IPS-18c (cell line): ENCODE results near the gene CBR3.
A peak's percentile ranks its signal among the peaks of the same experiment; 100 is the strongest.
"Not testable (repeated sequence)": the region's sequence is repeated elsewhere in the genome, so short reads cannot be mapped to it uniquely, and the experiment has no call there.

Source experiments
- H3K4me3 ChIP-seq: 2 replicates; pipeline ENCODE4 v1.7.0; 2013; ENCODE audit warnings: low read depth, mild to moderate bottlenecking, low read length, moderate library complexity; ENCODE audit not compliant: insufficient read depth
- H3K9me3 ChIP-seq: one replicate; pipeline ENCODE4 v1.6.1; 2013; ENCODE audit warnings: mild to moderate bottlenecking, low read length, moderate library complexity; ENCODE audit not compliant: control insufficient read depth, insufficient read depth

The CBR3 gene

DNA sequence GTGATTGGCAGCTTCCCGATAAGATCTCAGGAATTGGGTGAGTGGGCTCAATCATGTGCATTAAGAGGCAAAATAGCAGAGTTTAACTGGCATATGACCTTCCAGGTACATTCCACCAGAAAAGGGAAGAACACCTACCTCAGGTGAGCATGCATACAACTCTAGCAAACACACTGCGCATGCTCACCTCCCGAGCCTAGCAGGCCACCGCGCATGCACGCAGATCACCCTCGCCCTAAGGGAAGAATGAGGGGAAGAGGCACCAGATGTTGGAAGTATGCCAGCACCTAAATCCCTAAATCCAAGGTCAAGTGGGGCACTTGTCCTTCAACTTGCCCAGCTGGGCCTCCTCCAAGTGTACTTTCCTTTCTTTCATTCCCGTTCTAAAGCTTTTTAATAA is 23.6 kb upstream of the CBR3 start:
- H3K4me3 ChIP-seq, result no peak overlapping the region

DNA sequence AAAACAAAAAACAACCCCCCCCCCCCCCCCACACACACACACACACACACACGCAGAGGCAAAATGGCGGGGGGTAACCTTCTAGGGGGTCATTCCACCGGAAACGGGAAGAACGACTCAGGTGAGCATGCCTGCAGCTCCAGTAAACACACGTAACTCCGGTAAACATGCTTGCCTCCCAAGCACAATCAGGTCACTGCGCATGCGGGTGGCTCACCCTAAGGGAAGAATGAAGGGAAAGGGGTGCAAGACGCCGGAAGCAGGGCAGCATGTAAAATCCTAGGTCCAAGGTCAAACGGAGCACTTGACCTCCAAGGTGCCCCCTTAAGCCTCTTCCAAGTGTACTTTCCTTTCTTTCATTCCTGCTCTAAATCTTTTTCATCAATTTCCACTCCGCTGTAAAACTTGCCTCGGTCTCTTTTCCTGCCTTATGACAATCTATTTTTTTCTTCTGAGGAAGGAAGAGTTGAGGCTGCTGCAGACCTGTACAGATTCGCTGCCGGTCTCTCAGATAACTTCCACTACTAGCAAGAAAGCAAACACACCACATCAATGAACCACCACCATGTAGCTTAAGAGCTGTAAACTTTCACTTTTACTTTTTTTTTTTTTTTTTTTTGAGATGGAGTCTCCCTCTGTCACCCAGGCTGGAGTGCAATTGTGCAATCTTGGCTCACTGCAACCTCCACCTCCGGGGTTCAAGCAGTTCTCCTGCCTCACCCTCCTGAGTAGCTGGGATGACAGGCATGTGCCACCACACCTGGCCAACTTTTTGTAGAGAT is 21.0 kb upstream of the CBR3 start:
- no peak overlapping the region for H3K4me3 ChIP-seq
- no peaks in the 10 kb centered on the region for H3K9me3 ChIP-seq

More for the DNA sequence above, 23.6 kb upstream of the CBR3 start:
- no peaks in the 10 kb centered on the region for H3K9me3 ChIP-seq

DNA sequence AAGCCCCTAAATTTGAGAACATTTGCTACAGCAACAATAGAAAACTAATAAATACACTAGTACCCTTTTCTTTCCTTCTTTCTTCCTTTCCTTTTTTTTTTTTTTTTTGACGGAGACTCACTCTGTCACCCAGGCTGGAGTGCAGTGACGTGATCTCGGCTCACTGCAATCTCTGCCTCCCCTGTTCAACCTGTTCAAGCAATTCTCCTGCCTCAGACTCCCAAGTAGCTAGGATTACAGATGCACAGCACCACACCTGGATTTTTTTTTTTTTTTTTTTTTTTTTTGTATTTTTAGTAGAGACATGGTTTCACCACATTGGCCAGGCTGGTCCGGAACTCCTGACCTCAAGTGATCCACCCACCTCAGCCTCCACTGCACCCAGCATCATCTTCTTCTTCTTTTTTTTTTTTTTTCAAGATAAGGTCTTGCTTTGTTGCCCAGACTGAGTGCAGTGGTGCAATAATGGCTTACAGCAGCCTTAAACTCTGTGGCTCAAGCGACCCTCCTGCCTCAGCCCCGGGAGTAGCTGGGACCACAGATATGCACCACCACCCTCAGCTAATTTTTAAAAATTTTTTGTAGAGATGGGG is 19.6 kb upstream of the CBR3 start:
- Histone ChIP-seq H3K9me3 (no peaks in the 10 kb centered on the region), H3K4me3 (no peak overlapping the region)

DNA sequence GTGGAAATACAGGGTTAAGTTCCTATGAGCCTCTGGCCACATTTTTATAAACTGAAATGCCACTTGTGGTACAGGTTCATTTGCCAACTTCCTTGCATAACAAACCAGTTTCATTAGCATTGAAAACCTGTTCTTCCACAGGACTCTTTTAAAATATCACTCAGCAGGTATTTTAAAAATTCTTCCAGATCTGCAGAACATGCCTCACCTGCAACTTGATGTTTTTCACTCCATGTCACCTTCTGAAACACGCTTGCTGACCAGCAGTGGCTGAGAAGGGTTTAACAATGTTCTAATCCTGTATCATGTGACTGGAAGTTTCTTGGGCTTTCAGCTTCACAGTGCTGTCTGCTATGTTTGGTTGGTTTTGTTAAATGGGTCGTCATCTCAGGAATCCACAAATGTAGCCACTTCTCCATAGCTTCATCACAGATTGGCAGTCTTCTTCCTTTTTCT is 17.6 kb upstream of the CBR3 start:
- H3K9me3 ChIP-seq, result no peaks in the 10 kb centered on the region
- no peak overlapping the region for H3K4me3 ChIP-seq

DNA sequence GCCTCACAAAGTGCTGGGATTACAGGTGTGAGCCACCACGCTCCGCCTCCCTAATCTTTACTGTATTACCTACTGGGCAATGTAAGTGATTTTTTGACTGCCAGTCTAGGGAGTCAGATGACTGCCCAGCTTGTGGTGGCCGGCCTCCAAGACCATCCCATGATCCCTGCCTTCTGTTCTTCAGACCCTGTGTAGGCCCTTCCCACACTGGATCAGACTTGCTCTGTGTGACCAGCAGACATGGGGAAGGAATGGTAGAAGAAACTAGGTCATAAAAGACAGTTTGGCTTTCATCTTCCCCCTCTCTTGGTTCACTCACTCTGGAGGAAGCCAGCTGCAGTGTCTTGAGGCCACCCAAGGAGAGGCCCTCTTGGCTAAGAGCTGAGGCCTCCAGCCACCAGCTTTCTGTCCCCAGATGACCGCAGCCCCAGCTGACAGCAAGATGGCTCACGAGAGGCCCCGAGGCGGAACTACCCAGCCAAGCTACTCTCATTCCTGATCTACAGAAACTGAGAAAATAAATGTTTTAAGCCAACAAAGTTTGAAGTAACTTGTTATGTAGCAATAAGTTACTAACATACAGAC is 14.5 kb upstream of the CBR3 start:
- no peak overlapping the region for H3K4me3 ChIP-seq
- no peaks in the 10 kb centered on the region for H3K9me3 ChIP-seq

DNA sequence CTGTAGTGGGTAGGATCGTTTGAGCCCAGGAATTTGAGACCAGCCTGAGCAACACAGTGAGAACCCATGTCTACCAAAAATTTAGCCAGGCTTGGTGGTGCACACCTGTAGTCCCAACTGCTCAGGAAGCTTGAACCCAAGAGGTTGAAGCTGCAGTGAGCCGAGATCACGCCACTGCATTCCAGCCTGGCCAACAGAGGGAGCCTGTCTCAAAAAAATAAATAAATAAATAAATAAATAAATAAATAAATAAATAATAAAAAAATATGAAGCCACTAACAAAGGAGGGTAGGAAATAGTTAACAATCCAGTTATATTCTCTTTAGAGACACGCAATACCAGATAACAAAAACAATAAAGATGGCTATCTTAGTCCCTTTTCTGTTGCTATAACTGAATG is 11.9 kb upstream of the CBR3 start:
- H3K4me3 ChIP-seq, result no peak overlapping the region

DNA sequence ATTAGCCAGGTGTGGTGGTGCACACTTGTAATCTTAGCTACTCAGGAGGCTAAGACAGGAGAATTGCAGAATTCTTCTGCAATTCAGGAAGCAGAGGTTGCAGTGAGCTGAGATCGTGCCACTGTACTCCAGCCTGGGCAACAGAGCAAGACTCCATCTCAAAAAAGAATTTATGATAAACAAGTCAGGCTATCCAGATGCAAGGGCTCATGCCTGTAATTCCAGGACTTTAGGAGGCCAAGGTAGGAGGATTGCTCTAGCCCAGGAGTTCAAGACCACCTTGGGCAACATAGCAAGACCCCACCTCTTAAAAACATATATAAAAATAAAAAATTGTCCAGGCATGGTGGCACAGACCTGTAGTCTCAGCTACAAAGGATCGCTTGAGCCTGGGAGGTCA is 10.5 kb upstream of the CBR3 start:
- no peak overlapping the region for H3K4me3 ChIP-seq

More for the DNA sequence above, 11.9 kb upstream of the CBR3 start:
- no peaks in the 10 kb centered on the region for H3K9me3 ChIP-seq

DNA sequence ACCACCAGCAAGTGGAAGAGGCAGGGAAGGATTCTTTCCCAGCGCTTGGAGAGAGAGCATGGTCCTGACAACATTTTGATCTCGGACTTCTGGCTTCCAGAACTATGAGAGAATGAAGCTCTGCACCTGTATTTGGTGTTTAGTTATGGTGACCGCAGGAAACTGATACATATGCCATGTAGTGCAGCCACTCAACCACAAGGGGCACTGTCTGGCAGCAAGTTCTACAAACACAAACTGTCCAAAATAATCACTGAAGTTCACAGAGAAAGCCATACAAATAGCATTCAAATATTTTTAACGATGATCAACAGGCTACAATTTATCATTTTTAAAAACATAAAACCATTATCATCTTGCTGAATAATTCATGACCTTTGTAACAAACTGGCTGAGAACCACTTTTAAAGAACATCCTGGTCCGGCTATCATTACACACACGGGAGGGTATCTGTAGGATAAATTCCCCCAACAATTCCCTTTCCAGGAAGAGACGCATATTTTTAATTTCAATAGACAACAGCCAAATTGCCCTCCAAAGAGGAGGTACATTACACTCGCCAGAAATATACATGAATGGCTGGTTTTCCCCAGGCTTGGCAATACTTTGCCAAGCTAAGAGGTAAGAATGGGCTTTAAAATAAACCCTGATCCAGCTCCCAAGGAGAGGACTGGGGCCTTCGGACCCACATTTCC is 9.2 kb upstream of the CBR3 start:
- Histone ChIP-seq H3K9me3 (no peaks in the 10 kb centered on the region), H3K4me3 (no peak overlapping the region)

More for the DNA sequence above, 10.5 kb upstream of the CBR3 start:
- no peaks in the 10 kb centered on the region for H3K9me3 ChIP-seq

DNA sequence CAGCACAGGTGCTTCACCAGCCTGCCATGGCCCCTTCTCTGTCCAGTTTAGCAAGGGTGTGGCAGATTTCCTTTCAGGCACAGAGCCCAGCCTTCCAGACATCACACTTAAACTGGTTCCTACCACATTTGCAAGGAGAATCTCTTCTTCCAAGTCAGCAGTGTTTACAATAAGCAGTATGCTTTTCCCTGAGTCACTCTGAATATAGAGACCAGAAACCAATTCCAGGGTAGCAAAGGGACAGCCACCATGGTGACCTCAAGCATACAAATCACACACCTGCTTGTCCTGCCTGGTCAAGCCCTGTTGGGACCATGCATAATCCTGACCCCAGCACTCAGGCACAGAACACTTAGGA is 8.7 kb upstream of the CBR3 start:
- no peak overlapping the region for H3K4me3 ChIP-seq
- H3K9me3 ChIP-seq, result no peaks in the 10 kb centered on the region

DNA sequence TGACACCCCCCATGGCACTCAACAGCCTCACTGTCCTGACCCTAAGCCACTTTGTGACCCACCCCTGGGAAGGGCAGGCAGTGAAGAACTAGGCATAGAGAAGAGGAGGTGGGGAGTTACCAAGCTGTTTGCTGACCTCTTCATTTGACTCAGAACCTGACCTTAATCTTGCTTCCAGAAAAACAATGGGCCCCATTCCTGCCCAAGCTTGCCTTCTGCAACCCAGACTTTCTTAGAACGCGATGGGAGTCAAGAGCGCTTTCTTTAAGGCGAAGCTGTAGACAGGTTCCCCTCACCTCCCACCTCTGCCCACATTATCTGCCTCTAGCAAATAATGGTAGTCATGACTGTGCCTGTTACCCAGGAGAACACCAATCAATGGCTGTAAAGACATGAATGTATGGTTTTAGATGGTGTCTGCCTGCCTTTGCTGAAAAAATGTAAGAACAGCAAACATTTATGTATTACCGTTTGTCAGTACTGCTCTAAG is 8.2 kb upstream of the CBR3 start:
- no peak overlapping the region for H3K4me3 ChIP-seq
- no peaks in the 10 kb centered on the region for H3K9me3 ChIP-seq

DNA sequence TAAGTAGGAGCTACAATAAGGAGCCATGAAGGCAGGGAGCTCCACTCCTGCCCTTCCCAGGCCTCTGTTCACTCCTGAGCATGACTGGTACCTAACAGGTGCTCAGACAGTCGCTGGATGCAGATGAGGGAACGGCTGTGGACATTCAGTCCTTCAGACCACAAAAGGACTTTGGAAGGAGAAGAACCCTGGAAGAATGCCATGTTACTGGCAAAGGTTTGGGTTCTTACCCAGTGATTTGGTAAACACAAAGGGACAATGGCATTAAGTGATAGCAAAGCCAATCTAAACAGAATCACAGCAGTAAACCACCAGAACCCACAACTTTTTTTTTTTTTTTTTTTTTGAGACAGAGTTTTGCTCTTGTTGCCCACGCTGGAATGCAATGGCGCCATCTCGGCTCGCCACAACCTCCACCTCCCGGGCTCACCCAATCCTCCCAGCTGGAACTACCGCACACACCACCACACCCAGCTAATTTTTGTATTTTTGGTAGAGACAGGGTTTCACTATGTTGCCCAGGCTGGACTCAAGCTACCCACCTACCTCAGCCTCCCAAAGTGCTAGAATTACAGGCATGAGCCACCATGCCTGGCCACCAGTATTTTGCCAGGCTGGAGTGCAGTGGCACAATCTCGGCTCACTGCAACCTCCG is 7.5 kb upstream of the CBR3 start:
- H3K4me3 ChIP-seq, result no peak overlapping the region
- no peaks in the 10 kb centered on the region for H3K9me3 ChIP-seq

DNA sequence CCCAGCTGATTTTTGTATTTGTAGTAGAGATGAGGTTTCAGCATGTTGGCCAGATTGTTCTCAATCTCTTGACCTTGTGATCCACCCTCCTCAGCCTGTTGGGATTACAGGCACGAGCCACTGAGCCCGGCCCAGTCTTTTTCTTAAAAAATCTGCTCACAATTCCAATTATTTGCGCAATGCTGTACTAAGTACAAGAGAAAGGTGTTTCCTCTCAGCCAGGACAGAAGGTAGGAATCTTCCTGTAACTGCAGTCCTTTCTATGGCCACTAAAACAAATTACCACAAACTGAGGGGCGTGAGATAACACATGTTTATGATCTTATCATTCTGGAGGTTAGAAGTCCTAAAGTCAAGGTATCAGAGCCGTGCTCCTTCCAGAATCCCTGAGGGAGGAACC is 6.9 kb upstream of the CBR3 start:
- Histone ChIP-seq H3K9me3 (no peaks in the 10 kb centered on the region), H3K4me3 (no peak overlapping the region)

DNA sequence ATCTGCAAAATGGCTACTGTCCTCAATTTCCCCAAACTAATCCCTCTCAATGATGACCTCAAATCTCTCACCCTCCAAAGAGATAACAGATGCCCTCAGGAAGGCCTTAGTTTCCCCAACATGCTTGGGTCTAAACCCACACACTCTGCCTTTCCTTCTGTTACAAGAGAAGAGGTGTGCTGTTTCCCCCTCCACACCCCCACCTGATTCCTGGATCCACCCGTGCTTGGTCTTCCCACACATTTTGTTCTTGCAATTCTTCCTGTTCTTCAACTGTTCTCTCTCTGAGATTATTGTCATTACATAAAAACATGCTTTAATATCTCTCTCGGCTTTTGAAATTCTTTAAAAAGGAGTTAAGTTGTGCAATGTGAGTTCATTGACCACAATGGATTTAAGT is 5.7 kb upstream of the CBR3 start:
- Histone ChIP-seq H3K4me3 (no peak overlapping the region), H3K9me3 (no peaks in the 10 kb centered on the region)

DNA sequence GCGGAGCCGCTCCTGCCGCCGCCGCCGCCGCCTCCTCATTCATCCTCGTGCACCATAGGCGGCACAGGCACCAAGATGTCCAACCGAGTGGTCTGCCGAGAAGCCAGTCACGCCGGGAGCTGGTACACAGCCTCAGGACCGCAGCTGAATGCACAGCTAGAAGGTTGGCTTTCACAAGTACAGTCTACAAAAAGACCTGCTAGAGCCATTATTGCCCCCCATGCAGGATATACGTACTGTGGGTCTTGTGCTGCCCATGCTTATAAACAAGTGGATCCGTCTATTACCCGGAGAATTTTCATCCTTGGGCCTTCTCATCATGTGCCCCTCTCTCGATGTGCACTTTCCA is 4.5 kb upstream of the CBR3 start:
- peak overlapping the region; percentile 11; the same call in 1 of the 2 replicates for H3K4me3 ChIP-seq
- H3K9me3 ChIP-seq, result not testable (repeated sequence)

DNA sequence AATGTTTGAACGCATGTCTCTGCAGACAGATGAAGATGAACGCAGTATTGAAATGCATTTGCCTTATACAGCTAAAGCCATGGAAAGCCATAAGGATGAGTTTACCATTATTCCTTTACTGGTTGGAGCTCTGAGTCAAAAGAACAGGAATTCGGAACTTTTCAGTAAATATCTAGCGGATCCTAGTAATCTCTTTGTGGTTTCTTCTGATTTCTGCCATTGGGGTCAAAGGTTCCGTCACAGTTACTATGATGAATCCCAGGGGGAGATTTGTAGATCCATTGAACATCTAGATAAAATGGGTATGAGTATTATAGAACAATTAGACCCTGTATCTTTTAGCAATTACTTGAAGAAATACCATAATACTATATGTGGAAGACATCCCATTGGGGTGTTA is 4.0 kb upstream of the CBR3 start:
- peak overlapping the region; percentile 11; the same call in 1 of the 2 replicates for H3K4me3 ChIP-seq

DNA sequence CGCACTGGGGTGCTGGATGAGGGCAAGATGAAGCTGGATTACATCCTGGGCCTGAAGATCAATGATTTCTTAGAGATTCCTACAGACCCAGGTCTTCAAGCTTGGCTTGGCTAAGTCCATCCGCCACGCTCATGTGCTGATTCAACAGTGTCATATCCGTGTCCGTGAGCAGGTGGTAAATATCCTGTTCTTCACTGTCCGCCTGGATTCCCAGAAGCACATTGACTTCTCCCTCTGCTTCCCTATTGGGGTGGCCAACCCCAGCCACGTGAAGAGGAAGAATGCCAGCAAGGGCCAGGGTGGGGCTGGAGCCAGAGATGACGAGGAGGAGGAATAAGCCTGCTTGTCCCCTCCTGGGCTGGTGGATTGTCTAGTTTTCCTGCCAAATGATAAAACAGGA is 2.2 kb upstream of the CBR3 start:
- H3K4me3 ChIP-seq, result no peak overlapping the region
- H3K9me3 ChIP-seq, result no peaks in the 10 kb centered on the region

More for the DNA sequence above, 4.0 kb upstream of the CBR3 start:
- not testable (repeated sequence) for H3K9me3 ChIP-seq

DNA sequence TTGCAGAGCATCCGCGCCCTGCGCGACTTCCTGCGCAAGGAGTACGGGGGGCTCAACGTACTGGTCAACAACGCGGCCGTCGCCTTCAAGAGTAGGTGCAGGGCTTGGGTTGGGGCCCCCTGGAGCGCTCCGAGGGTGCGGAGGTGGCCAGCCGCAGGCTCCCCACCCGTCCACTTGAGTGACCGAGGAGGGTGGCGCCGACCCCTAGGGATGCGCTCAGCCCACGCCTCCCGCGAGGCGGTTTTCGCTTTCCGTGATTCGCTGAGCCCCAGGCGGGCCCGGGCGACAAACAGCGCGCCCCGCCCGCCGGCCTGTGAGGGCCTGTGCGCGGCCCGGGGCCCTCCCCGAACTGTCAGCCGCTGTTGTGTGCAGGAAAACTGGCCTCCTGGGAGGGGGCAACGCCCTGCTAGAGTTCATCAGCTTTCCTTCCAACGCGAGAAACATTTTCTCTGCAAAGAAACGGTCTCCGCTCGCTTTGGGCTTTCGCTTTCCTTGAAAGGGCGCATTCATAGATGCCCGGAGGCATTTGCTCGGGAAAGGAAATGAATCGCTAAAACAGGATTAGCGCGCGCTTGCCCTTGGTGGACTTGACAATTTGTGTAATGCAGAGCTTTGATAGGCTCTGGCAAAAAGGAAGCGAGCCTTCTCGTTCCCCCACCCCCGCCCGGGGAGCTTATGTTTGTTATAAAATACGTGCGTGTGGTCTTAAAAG is 668 bp downstream of the CBR3 start:
- Histone ChIP-seq H3K4me3 (peak overlapping the region; percentile 67), H3K9me3 (no peaks in the 10 kb centered on the region)
